ENCODE measurements around the gene GSTO2.

The GSTO2 gene

DNA sequence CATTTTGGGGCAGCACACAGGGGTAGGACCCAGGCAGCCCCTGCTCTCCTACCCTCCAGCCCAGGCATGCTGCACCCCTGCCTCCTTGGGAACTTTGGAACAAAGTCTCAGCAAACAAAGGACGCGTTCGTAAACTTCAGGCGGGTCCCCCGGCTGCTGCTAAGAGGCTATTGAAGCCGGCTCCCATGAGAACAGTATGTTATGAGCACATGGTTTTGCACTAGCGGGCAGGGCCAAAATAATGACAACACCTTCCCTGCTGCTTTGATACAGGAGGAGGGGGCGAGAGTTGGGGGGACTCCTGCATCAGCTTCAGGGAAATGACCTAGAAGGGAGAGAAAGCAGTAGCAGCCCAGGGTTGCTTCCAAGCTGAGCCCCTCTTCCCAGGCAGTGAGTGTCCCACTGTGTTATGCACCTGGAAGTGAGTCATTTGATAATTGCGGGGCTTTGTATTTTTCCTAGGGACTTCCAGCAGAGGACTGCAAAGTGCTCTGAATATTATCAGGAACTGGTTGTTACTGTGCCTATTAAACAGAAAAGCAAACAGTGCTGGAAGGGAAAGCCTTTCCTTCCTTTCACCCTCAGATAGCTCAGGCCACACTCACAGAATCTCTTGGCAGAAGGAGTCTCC lies 62.3 kb downstream of the GSTO2 start:
- DNase-seq (ENCODE audit: low read depth) = no peak
- H3K4me3 ChIP-seq (ENCODE audit: control insufficient read depth, low read depth, low read length) = no peak overlapping the region

DNA sequence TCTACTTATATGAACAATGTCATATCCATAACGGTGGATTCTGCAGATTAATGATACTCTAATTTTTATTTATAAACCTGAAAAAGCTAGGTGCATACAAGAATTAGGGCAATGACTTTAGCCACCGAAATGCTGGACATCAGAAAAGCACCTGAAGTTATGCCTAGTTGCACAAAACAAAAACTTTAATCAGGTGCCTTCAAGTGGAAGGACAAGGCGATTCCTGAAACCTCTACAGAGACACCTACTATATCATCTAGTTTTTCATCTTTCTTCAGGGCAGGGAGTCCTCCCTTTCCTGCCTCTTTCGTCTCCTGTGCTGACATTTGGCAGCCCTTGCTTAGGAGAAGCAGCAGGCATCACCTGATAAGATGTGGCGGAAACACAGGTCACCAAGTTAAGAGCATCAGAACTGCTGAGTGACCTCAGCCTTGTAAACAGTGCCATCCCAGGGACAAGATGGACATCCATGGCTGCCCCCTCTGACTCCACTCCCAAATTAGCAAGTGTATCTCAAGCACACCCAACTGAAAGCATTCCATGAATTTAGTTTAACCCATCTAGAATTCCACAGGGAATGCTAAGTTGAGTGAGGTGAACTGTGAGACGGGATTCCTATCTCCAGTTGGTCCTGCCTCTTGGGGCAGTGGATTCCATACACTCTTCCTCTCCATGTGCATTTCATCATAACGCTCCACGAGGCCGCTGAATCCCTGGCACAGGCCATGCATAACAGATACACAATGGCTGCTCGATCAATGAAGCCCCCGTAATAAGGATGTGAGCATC lies 63.5 kb downstream of the GSTO2 start:
- no peak overlapping the region for H3K4me3 ChIP-seq (ENCODE audit: control insufficient read depth, low read depth, low read length)
- no peak for DNase-seq (ENCODE audit: low read depth)
- TF ChIP-seq, protein P1, sequence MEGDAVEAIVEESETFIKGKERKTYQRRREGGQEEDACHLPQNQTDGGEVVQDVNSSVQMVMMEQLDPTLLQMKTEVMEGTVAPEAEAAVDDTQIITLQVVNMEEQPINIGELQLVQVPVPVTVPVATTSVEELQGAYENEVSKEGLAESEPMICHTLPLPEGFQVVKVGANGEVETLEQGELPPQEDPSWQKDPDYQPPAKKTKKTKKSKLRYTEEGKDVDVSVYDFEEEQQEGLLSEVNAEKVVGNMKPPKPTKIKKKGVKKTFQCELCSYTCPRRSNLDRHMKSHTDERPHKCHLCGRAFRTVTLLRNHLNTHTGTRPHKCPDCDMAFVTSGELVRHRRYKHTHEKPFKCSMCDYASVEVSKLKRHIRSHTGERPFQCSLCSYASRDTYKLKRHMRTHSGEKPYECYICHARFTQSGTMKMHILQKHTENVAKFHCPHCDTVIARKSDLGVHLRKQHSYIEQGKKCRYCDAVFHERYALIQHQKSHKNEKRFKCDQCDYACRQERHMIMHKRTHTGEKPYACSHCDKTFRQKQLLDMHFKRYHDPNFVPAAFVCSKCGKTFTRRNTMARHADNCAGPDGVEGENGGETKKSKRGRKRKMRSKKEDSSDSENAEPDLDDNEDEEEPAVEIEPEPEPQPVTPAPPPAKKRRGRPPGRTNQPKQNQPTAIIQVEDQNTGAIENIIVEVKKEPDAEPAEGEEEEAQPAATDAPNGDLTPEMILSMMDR (IDR thresholded peaks at IDR 0.05; ENCODE audit: control insufficient read depth, insufficient read depth, low read depth, low read length, missing control alignments) = no peak

More for the DNA sequence above, 62.3 kb downstream of the GSTO2 start:
- TF ChIP-seq, protein P1 (IDR thresholded peaks at IDR 0.05; ENCODE audit: control insufficient read depth, insufficient read depth, low read depth, low read length, missing control alignments) = no peak

DNA sequence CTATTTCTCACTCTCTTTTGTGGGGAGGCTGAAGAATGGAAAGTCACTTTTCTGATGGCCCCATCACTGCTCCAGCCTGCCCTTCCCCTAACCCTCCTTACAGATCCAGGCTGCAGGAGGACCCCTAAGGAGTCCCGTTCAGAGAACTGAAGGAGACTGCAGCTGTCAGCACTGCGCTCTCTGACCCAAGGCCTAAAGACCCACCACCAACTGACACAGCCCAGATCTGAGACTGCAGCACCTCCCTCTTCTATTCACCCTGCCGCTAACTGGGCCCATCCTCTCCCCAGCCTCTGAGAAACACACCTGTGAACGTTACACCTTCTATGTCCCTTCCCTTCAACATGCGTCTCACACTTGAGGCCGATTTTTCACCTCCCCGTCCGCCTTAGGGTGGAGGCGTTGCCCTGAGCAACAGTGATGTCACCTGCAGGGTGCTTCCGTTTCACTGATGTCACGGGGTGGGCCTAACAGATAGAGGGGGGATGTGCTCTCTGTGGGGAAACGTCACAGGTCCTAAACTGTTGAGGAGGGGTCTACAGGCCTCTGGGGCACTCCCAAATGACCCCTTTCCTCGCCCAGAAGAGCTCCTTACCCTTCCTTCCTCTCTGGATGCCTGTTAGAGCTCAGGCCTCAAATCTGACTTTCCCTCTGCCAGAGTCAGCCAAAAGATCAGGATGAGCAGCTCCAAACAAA lies 64.2 kb downstream of the GSTO2 start:
- TF ChIP-seq, protein P1 (IDR thresholded peaks at IDR 0.05; ENCODE audit: control insufficient read depth, insufficient read depth, low read depth, low read length, missing control alignments) = no peak
- no peak for DNase-seq (ENCODE audit: low read depth)
- no peak overlapping the region for H3K4me3 ChIP-seq (ENCODE audit: control insufficient read depth, low read depth, low read length)

DNA sequence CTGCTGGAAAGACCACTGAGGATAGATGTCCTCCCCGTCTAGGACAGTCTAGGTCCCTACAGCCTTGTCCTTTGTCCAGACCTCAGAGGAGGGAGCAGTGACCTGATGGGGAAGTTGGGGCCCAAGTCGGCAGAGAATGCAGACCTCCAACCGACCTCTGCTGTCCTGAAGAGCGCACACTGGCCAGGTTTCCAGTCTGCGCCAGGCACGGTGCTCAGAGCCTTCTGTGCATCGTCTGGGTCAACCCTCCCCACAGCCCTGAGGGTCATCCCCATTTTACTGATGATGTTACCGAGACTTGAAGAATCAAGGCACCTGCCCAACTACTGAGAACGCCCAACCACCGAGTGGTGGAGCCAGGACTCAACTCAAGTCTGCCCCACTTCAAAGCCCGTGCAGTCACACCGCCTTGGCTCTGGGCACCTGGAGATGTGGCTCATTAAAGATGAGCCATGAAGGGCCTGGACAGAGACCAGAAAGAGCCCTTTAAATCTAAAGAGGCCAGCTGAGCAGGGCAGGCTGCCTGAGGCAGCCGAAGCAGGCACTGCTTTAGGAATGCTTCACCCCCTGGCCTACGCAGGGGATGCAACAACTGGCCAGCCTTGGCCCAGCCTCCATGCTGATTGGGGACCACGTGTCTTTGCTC lies 64.9 kb downstream of the GSTO2 start:
- no peak overlapping the region for H3K4me3 ChIP-seq (ENCODE audit: control insufficient read depth, low read depth, low read length)
- no peak for DNase-seq (ENCODE audit: low read depth)
- TF ChIP-seq, protein P1 (IDR thresholded peaks at IDR 0.05; ENCODE audit: control insufficient read depth, insufficient read depth, low read depth, low read length, missing control alignments) = no peak

DNA sequence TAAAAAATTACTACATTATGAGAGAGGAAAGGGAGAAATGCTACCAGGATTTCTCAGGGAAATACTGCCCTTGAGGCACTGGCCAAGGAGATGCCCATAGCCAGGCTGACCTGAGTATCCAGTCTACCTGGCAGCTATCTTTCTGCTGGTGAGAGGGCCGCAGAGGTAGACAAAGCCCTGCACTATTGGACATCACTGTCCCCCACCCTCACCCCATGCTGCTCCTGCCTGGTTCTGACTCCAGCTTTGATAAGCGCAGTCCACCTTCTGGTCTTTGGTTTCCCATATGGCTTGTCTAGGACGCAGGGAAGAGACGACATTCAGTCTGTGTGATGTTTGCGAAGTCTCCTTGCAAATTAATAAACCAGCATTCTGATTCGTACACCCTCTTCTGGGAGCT lies 65.6 kb downstream of the GSTO2 start:
- no peak overlapping the region for H3K4me3 ChIP-seq (ENCODE audit: control insufficient read depth, low read depth, low read length)
- DNase-seq (ENCODE audit: low read depth) = no peak
- TF ChIP-seq, protein P1 (IDR thresholded peaks at IDR 0.05; ENCODE audit: control insufficient read depth, insufficient read depth, low read depth, low read length, missing control alignments) = no peak

DNA sequence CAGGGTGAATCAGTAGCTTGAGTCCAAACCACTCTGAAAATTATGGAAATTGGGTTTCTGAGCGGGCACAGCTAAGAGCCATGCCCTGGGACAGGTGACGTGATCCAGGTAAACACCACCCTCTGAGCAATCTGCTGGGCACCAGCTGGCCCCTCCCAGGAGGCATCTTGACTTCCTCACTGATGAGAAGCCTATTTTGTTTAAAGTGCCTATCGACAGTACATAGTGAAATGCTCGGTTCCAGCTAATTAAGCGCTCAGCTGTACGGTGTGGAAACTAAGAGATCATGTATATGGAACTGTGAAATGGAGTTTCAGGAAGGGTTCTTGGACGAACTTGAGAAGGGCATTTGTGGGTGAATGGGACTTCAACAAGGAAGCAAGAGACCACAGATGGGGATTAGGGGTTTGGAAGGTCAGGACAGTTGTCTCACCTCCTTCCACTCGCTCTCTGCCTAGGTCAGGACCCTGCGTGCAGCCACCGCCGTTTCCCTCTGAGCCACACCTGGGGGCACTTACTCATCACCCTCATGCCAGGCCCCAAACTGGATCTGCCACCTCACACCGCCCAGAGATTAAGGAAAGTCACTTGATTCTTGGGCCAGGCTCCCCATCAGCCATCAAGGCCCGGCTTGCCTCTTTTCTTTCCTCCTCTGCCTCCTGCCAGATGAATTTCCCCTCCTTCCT lies 66.1 kb downstream of the GSTO2 start:
- TF ChIP-seq, protein P1 (IDR thresholded peaks at IDR 0.05; ENCODE audit: control insufficient read depth, insufficient read depth, low read depth, low read length, missing control alignments) = no peak
- no peak overlapping the region for H3K4me3 ChIP-seq (ENCODE audit: control insufficient read depth, low read depth, low read length)
- no peak for DNase-seq (ENCODE audit: low read depth)

Measured in AG09309 (cell line).